K562 (cell line): ENCODE data around the gene MAPKAPK3. TPM values are rescaled to one million over a fixed set of nuclear protein-coding genes. Genes with fewer than 3 reads are reported as not detected.

Source experiments
- ATAC-seq: fragments of 200-7000 bp; cut with Tn5 transposase; 3 replicates; pipeline ENCODE4 v1.9.1; 2020; ENCODE audit warnings: moderate library complexity
- BruUV-seq: library from RNA; stranded (reverse); fragments of 400-500 nt; replicated peaks from 2 replicates; lab custom pipeline; 2021; lab: Mats Ljungman, UMichigan
- CTCF ChIA-PET: fragments of 300-600 bp; formaldehyde crosslinking; extraction: SDS; loops from one replicate; lab custom pipeline; 2021; ENCODE audit warnings: low intra/inter-chr PET ratio; lab: Yijun Ruan, JAX
- POLR2A ChIA-PET: fragments of 300-600, 350-650 bp; sonication (Branson Sonifier 250); formaldehyde crosslinking; extraction: SDS; loops from one replicate; lab custom pipeline; 2021; ENCODE audit warnings: antibody characterized with exemption, inconsistent platforms; lab: Yijun Ruan, JAX
- DNase-seq, 4 experiments: peaks; one replicate each; pipeline versions ENCODE4 v3.0.0 to v3.0.0-alpha.2; 2011 to 2018; ENCODE audit warnings: low spot score in 3 of 4, mixed read lengths in 3 of 4; ENCODE audit errors: extremely low read depth in 1 of 4
- FAIRE-seq: peaks from 2 replicates; lab custom pipeline; 2011; peaks lifted over from hg19 to GRCh38; lab: Jason Lieb, UNC
- H2AFZ ChIP-seq: 2 replicates; pipeline ENCODE4 v1.6.0; 2011; ENCODE audit warnings: low read depth, low read length, control low read depth, inconsistent platforms
- H3K27ac ChIP-seq: fragments of 200-600 bp; 3 replicates; pipeline ENCODE4 v1.8.0; 2011; ENCODE audit warnings: low read depth, mild to moderate bottlenecking, control low read depth, inconsistent platforms, low read length, moderate library complexity, mixed read lengths; ENCODE audit errors: extremely low read depth
- H3K27me3 ChIP-seq, 2 experiments: fragments of 300-600 bp in 1 of 2; 2 replicates in 1 of 2; 3 replicates in 1 of 2; pipeline versions ENCODE4 v1.6.0 to v1.8.0; 2011; ENCODE audit warnings: inconsistent platforms in 2 of 2, low read length in 2 of 2, mild to moderate bottlenecking in 1 of 2, mixed read lengths in 1 of 2, moderate library complexity in 1 of 2; ENCODE audit not compliant: control insufficient read depth in 2 of 2, insufficient read depth in 2 of 2
- H3K36me3 ChIP-seq: fragments of 300-600 bp; 3 replicates; pipeline ENCODE4 v1.8.0; 2011; ENCODE audit warnings: mild to moderate bottlenecking, low read length, inconsistent platforms; ENCODE audit not compliant: control insufficient read depth, insufficient read depth
- H3K4me1 ChIP-seq, 2 experiments: fragments of 200-600 bp in 1 of 2; replicated peaks in 1 of 2; 2 replicates in 1 of 2; 3 replicates in 1 of 2; pipeline versions ENCODE4 v1.5.1 to v1.8.0; 2011; ENCODE audit warnings: inconsistent platforms in 2 of 2, low read length in 2 of 2, mild to moderate bottlenecking in 1 of 2, mixed read lengths in 1 of 2, moderate library complexity in 1 of 2; ENCODE audit not compliant: control insufficient read depth in 2 of 2, insufficient read depth in 2 of 2
- H3K4me2 ChIP-seq: 2 replicates; pipeline ENCODE4 v1.6.1; 2011; ENCODE audit warnings: low read length, control low read depth, inconsistent platforms, mixed read lengths; ENCODE audit not compliant: insufficient read depth
- H3K4me3 ChIP-seq: fragments of 200-600 bp; sonication (generic), shearing (Covaris generic); 2 replicates; pipeline ENCODE4 v1.5.1; 2016; ENCODE audit warnings: control low read depth, inconsistent platforms
- H3K79me2 ChIP-seq: fragments of 200-600 bp; 3 replicates; pipeline ENCODE4 v1.8.0; 2011; ENCODE audit warnings: low read length, inconsistent platforms; ENCODE audit not compliant: control insufficient read depth, insufficient read depth
- H3K9ac ChIP-seq, 2 experiments: 2 replicates each; pipeline versions ENCODE4 v1.6.0 to v1.6.1; 2011; ENCODE audit warnings: low read depth in 2 of 2, low read length in 2 of 2, control low read depth in 1 of 2, inconsistent platforms in 1 of 2, mild to moderate bottlenecking in 1 of 2, mixed read lengths in 1 of 2; ENCODE audit not compliant: insufficient read depth in 1 of 2
- H3K9me1 ChIP-seq: one replicate; pipeline ENCODE4 v1.6.0; 2011; ENCODE audit warnings: inconsistent platforms, mild to moderate bottlenecking, low read length, moderate library complexity; ENCODE audit not compliant: control insufficient read depth, insufficient read depth
- H3K9me3 ChIP-seq: replicated peaks from 2 replicates; pipeline ENCODE4 v1.5.1; 2011; ENCODE audit warnings: low read depth, low read length, inconsistent platforms; ENCODE audit not compliant: control insufficient read depth, insufficient read depth
- H4K20me1 ChIP-seq: replicated peaks from 2 replicates; pipeline ENCODE4 v1.6.1; 2011; ENCODE audit warnings: low read length, inconsistent platforms, mixed read lengths; ENCODE audit not compliant: control insufficient read depth, insufficient read depth
- IFI16 ChIP-seq: fragments of 250-450 bp; sonication (Bioruptor Pico); IDR thresholded peaks from 2 replicates; pipeline ENCODE4 v2.1.2; 2022; ENCODE audit warnings: mild to moderate bottlenecking, inconsistent platforms
- MLLT1 ChIP-seq, 2 experiments: fragments of 450-650 bp; IDR thresholded peaks; 2 replicates each; pipeline ENCODE4 v1.6.1; 2016
- SIN3A ChIP-seq, 2 experiments: fragments of 150-350 bp in 1 of 2; IDR thresholded peaks; 2 replicates each; pipeline ENCODE4 v1.6.1; 2011 to 2016; ENCODE audit warnings: borderline replicate concordance in 2 of 2, low read depth in 2 of 2, low read length in 2 of 2, mild to moderate bottlenecking in 2 of 2, moderate library complexity in 2 of 2; ENCODE audit not compliant: control insufficient read depth in 1 of 2
- UBTF ChIP-seq, 2 experiments: IDR thresholded peaks; 2 replicates each; pipeline ENCODE4 v1.6.1; 2012; ENCODE audit warnings: improper control_type of control experiment in 2 of 2, low read depth in 2 of 2, low read length in 2 of 2, borderline replicate concordance in 1 of 2
- ZNF318 ChIP-seq, 2 experiments: fragments of 450-650 bp; IDR thresholded peaks; 2 replicates each; pipeline ENCODE4 v1.6.1; 2016; ENCODE audit warnings: mild to moderate bottlenecking in 2 of 2, borderline replicate concordance in 1 of 2, low read depth in 1 of 2, moderate library complexity in 1 of 2
- WGBS: fragments of 100-300 bp; shearing (Covaris generic); methylation state at CpG from one replicate; pipeline ENCODE4 v1.1.6; 2016; ENCODE audit warnings: low coverage, mixed read lengths; ENCODE audit not compliant: insufficient coverage; ENCODE audit errors: missing lambda C conversion rate; 5-methylcytosine and 5-hydroxymethylcytosine counted together
- in situ Hi-C: fragments of 300-500 bp; cut with MboI; formaldehyde crosslinking; loops from 4 replicates; pipeline ENCODE4 v1.15.0; 2018; ENCODE audit warnings: inconsistent platforms, mixed read lengths
- intact Hi-C: fragments of 100-400 bp; cut with micrococcal nuclease; formaldehyde crosslinking; loops from 2 replicates; pipeline ENCODE4 v1.14.2; 2022
- polyA plus RNA-seq, 8 experiments: library from polyadenylated mRNA; depleted of rRNA in 4 of 8; stranded (reverse) in 5 of 8; unstranded in 3 of 8; fragments of >200 nt; fragmentation: Nextera tagmentation in 2 of 8; fragmentation: Illumina TruSeq in 1 of 8; extraction: Ambion mirVana in 2 of 8; extraction: Trizol in 1 of 8; gene quantifications; 2 replicates each; pipeline versions ENCODE4 v1.2.1 to v1.2.3, GENCODE V29; 2011 to 2014; ENCODE audit warnings: inconsistent platforms in 1 of 8, missing spikeins in 1 of 8
- total RNA-seq, 7 experiments: library from RNA; depleted of rRNA in 6 of 7; stranded (reverse); fragments of >200 nt in 6 of 7; fragmentation: Illumina TruSeq in 2 of 7; extraction: Trizol in 2 of 7; gene quantifications; 2 replicates each; pipeline versions ENCODE4 v1.2.1 to v1.2.3, GENCODE V29; 2011 to 2021; ENCODE audit warnings: low replicate concordance in 1 of 7

MAPKAPK3 gene
- total and polyA plus RNA-seq, 9 of the 15 experiments (the other 6 are each of a cell fraction or from before 2014, with no cell fraction given), result 8.0 to 56.4 (median 41.2) TPM

GRCh38 chr3:50609071-50609762 lies 7.7 kb upstream of the MAPKAPK3 start:
- Histone ChIP-seq H3K79me2 (peaks cover 92% of the 10 kb centered on the region), H3K36me3 (peaks cover 67% of the 10 kb centered on the region), H2AFZ (no peak overlapping the region), H3K27ac (peak overlapping the region; percentile 85), H4K20me1 (peaks cover 36% of the 10 kb centered on the region), H3K9me3 (no peaks in the 10 kb centered on the region), H3K9ac (peak overlapping the region; percentile 87 to 94), H3K4me1 (peaks cover 34 to 51% of the 10 kb centered on the region in 2 experiments), H3K27me3 (no peaks in the 10 kb centered on the region), H3K4me2 (peak overlapping the region; percentile 95), H3K4me3 (peak overlapping the region; percentile 87), H3K9me1 (peaks cover 3% of the 10 kb centered on the region)
- FAIRE-seq, result no peak
- intact Hi-C loops (no loop called here), in situ Hi-C loops (no loop called here)
- no peak for ATAC-seq
- ChIA-PET CTCF (interaction anchor here (0.6 kb wide), 1 partner anchor 39 kb away, joined by 3 read pairs; no protein-coding TSS in a partner anchor), POLR2A (interaction anchor here (0.7 to 2.2 kb wide), 6 partner anchors 7 to 114 kb away, joined by 3 to 7 read pairs (median 4); partner anchors contain the start of gene HEMK1)
- 0 out of 4 replicates have a peak, but pooled peaks of 1 of the 2 experiments have one; percentile 33 for TF ChIP-seq MLLT1 (IDR thresholded peaks at IDR 0.05)
- no peak for TF ChIP-seq IFI16 (CRISPR knock-in tag)
- 0 out of 4 replicates have a peak, but pooled peaks of 1 of the 2 experiments have one; percentile 27 for TF ChIP-seq UBTF (IDR thresholded peaks at IDR 0.05; ENCODE audit: borderline replicate concordance in 1 of 2, low read depth in 2 of 2, low read length in 2 of 2)
- TF ChIP-seq ZNF318 (IDR thresholded peaks at IDR 0.05; ENCODE audit: borderline replicate concordance in 1 of 2, low read depth in 1 of 2), result no peak
- TF ChIP-seq SIN3A (IDR thresholded peaks at IDR 0.05; ENCODE audit: borderline replicate concordance in 2 of 2, control insufficient read depth in 1 of 2, low read depth in 2 of 2, low read length in 2 of 2), result peak in 1 of 2 experiments; percentile 6; a peak in 1 of 4 replicates
- 4% methylated on average over 4 of the region's 5 CpGs for WGBS
- DNase-seq, result no peak
- no TSS peak for BruUV-seq
